ENCODE data around the gene SPDYA.

Gene SPDYA

GRCh38 chr2:28810384-28811285, at the start of gene SPDYA:
TSS of gene SPDYA (plus strand) at chr2:28810834. CDS start at chr2:28816015, 5,181 bp downstream.
- Histone ChIP-seq H2AFZ (peak within 1 kb of the TSS; percentile 62), H3K9me3 (ENCODE audit: control insufficient read depth, low read length) (no peaks in the 10 kb centered on the region), H3K79me2 (no peaks in the 10 kb centered on the region), H3K4me3 (ENCODE audit: low read depth, low read length) (peak within 1 kb of the TSS; percentile 20), H3K27me3 (ENCODE audit: control insufficient read depth, insufficient read depth, low read length) (no peaks in the 10 kb centered on the region), H3K27ac (no peak within 1 kb of the TSS), H3K36me3 (ENCODE audit: control insufficient read depth, insufficient read depth, low read length) (no peaks in the 10 kb centered on the region), H3K9ac (no peak within 1 kb of the TSS), H3K4me2 (ENCODE audit: low read length) (peak within 1 kb of the TSS; percentile 45), H3K4me1 (no peaks in the 10 kb centered on the region)
- TF ChIP-seq, protein P1, sequence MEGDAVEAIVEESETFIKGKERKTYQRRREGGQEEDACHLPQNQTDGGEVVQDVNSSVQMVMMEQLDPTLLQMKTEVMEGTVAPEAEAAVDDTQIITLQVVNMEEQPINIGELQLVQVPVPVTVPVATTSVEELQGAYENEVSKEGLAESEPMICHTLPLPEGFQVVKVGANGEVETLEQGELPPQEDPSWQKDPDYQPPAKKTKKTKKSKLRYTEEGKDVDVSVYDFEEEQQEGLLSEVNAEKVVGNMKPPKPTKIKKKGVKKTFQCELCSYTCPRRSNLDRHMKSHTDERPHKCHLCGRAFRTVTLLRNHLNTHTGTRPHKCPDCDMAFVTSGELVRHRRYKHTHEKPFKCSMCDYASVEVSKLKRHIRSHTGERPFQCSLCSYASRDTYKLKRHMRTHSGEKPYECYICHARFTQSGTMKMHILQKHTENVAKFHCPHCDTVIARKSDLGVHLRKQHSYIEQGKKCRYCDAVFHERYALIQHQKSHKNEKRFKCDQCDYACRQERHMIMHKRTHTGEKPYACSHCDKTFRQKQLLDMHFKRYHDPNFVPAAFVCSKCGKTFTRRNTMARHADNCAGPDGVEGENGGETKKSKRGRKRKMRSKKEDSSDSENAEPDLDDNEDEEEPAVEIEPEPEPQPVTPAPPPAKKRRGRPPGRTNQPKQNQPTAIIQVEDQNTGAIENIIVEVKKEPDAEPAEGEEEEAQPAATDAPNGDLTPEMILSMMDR (IDR thresholded peaks at IDR 0.05): no peak

DNA sequence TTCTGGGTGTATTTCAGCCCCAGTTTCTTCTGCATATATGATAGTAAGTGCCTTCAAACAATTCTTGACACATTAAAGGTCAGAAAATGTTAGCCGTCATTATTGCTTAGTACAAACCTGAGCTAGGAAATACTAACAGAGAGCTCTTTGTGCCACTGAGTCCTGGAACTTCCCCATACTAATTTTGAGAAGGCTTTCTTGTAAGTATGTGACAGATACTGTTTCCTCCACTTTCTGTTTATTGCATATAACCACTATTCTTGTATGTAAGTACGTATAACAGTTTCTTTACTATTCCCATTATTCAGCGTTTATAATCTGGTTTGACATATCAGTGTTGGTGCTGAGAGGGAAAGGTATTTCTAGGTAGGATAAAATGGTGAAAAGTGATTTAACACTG, 49.2 kb upstream of the SPDYA start:
- Histone ChIP-seq H3K27ac (no peak overlapping the region), H3K27me3 (ENCODE audit: control insufficient read depth, insufficient read depth, low read length) (no peaks in the 10 kb centered on the region), H3K4me2 (ENCODE audit: low read length) (no peak overlapping the region), H3K4me1 (peaks cover 30% of the 10 kb centered on the region), H2AFZ (no peak overlapping the region), H3K9me3 (ENCODE audit: control insufficient read depth, low read length) (no peaks in the 10 kb centered on the region), H3K79me2 (peaks cover 85% of the 10 kb centered on the region), H3K36me3 (ENCODE audit: control insufficient read depth, insufficient read depth, low read length) (no peaks in the 10 kb centered on the region), H3K4me3 (ENCODE audit: low read depth, low read length) (no peak overlapping the region), H3K9ac (no peak overlapping the region)
- TF ChIP-seq, protein P1 (IDR thresholded peaks at IDR 0.05): no peak

DNA sequence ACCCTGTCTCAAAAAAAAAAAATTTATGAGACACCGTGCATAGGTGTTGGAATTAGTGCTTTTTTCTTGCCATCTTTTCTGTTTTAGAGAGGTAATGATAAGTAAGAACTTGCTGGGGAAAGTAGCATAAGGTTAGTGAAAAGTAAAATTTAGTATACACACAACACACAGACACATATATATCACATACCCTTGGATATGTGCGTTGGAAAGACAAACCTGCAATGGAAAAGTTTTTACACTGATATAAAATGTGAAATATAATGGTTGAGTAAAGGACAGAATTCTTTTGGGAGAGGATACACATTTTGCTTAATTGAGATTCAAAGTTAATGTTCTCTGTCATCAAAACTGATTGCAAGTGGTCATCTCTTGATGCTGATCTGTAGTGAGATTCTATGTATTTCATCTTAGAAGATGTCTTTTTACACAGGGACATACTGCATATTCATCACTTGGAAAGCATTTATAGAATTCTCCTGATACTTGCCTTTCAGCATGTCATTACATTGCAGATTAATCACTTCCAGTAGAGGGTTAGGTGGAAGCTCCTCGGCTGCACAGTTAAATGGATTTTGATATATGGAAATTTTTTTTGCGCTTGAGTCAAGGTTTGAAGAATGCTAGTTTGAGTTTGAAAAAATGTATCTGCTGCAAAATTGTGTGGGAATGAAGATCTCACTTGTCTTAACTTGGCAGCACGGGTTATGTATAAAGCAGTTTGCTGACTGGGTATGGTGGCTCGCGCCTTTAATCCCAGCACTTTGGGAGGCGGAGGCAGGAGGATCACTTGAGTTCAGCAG, 45.5 kb upstream of the SPDYA start:
- Histone ChIP-seq H3K79me2 (peaks cover 93% of the 10 kb centered on the region), H3K27ac (no peak overlapping the region), H3K4me3 (ENCODE audit: low read depth, low read length) (no peak overlapping the region), H3K4me1 (peaks cover 23% of the 10 kb centered on the region), H3K9ac (no peak overlapping the region), H3K9me3 (ENCODE audit: control insufficient read depth, low read length) (no peaks in the 10 kb centered on the region), H3K4me2 (ENCODE audit: low read length) (no peak overlapping the region), H3K27me3 (ENCODE audit: control insufficient read depth, insufficient read depth, low read length) (no peaks in the 10 kb centered on the region), H3K36me3 (ENCODE audit: control insufficient read depth, insufficient read depth, low read length) (no peaks in the 10 kb centered on the region), H2AFZ (no peak overlapping the region)
- TF ChIP-seq, protein P1 (IDR thresholded peaks at IDR 0.05): no peak

- Histone ChIP-seq H3K27me3 (ENCODE audit: control insufficient read depth, insufficient read depth, low read length) (no peaks in the 10 kb centered on the region), H3K9ac (no peak overlapping the region), H3K9me3 (ENCODE audit: control insufficient read depth, low read length) (no peaks in the 10 kb centered on the region), H3K36me3 (ENCODE audit: control insufficient read depth, insufficient read depth, low read length) (no peaks in the 10 kb centered on the region), H3K4me2 (ENCODE audit: low read length) (no peak overlapping the region), H3K4me1 (peaks cover 23% of the 10 kb centered on the region), H3K79me2 (peaks cover 94% of the 10 kb centered on the region), H3K27ac (no peak overlapping the region), H2AFZ (no peak overlapping the region), H3K4me3 (ENCODE audit: low read depth, low read length) (no peak overlapping the region)
- TF ChIP-seq, protein P1 (IDR thresholded peaks at IDR 0.05): no peak
Measured at GRCh38 chr2:28766070-28766469, 44.6 kb upstream of the SPDYA start.
